Measurements from ENCODE around the gene LAP3. TPM values are rescaled to one million over a fixed set of nuclear protein-coding genes. Genes with fewer than 3 reads are reported as not detected.

Gene LAP3
- total RNA-seq, 2 experiments from 2014 or later = 147 to 154 TPM

- H3K27me3 Mint-ChIP-seq (ENCODE audit: low read depth) = no peaks in the 10 kb centered on the region
- H3K36me3 Mint-ChIP-seq (ENCODE audit: low read depth) = peaks cover 74% of the 10 kb centered on the region
- H3K27ac Mint-ChIP-seq = no peak overlapping the region
- no peaks in the 10 kb centered on the region for H3K4me1 Mint-ChIP-seq (ENCODE audit: low read depth)
- H3K9me3 Mint-ChIP-seq (ENCODE audit: insufficient read depth) = no peaks in the 10 kb centered on the region
- no peak for ATAC-seq
- DNase-seq = no peak
- CTCF ChIA-PET = no interaction called here
- POLR2A ChIA-PET = no interaction called here
- no peak overlapping the region for H3K4me3 Mint-ChIP-seq
These were observed 47.8 kb downstream of the LAP3 start for GRCh38 chr4:17624821-17625220.

- Mint-ChIP-seq H3K9me3 (ENCODE audit: insufficient read depth) (no peaks in the 10 kb centered on the region), H3K27ac (no peak overlapping the region), H3K4me1 (ENCODE audit: low read depth) (peaks cover 2% of the 10 kb centered on the region), H3K36me3 (ENCODE audit: low read depth) (peaks cover 64% of the 10 kb centered on the region), H3K4me3 (no peak overlapping the region), H3K27me3 (ENCODE audit: low read depth) (no peaks in the 10 kb centered on the region)
- ChIA-PET CTCF (no interaction called here), POLR2A (interaction anchor here (0.5 kb wide), 1 partner anchor 13 kb away, joined by 3 read pairs; no protein-coding TSS in a partner anchor)
- DNase-seq (no peak), ATAC-seq (no peak)
These were observed 53.2 kb downstream of the LAP3 start for GRCh38 chr4:17630228-17630627.

GRCh38 chr4:17633600-17633999, 56.6 kb downstream of the LAP3 start:
- no peak for ATAC-seq
- ChIA-PET CTCF (no interaction called here), POLR2A (no interaction called here)
- H3K4me3 Mint-ChIP-seq = no peak overlapping the region
- H3K9me3 Mint-ChIP-seq (ENCODE audit: insufficient read depth) = no peaks in the 10 kb centered on the region
- H3K27me3 Mint-ChIP-seq (ENCODE audit: low read depth) = no peaks in the 10 kb centered on the region
- peaks cover 42% of the 10 kb centered on the region for H3K36me3 Mint-ChIP-seq (ENCODE audit: low read depth)
- DNase-seq = no peak
- H3K27ac Mint-ChIP-seq = no peak overlapping the region
- H3K4me1 Mint-ChIP-seq (ENCODE audit: low read depth) = peaks cover 2% of the 10 kb centered on the region

GRCh38 chr4:17635056-17635455, 58.1 kb downstream of the LAP3 start:
- H3K27me3 Mint-ChIP-seq (ENCODE audit: low read depth) = no peaks in the 10 kb centered on the region
- no peak for DNase-seq
- no peak for ATAC-seq
- no peaks in the 10 kb centered on the region for H3K9me3 Mint-ChIP-seq (ENCODE audit: insufficient read depth)
- ChIA-PET POLR2A (no interaction called here), CTCF (interaction anchor here (1.6 to 3.5 kb wide), 3 partner anchors 20 to 86 kb away, joined by 3 to 30 read pairs (median 10); partner anchors contain the start of gene MED28)
- peaks cover 29% of the 10 kb centered on the region for H3K36me3 Mint-ChIP-seq (ENCODE audit: low read depth)
- no peak overlapping the region for H3K4me3 Mint-ChIP-seq
- peaks cover 2% of the 10 kb centered on the region for H3K4me1 Mint-ChIP-seq (ENCODE audit: low read depth)
- H3K27ac Mint-ChIP-seq = no peak overlapping the region

GRCh38 chr4:17636341-17636695, 59.3 kb downstream of the LAP3 start:
- no peaks in the 10 kb centered on the region for H3K9me3 Mint-ChIP-seq (ENCODE audit: insufficient read depth)
- CTCF ChIA-PET = interaction anchor here (0.7 to 3.5 kb wide), 16 partner anchors 13 to 173 kb away, joined by 3 to 30 read pairs (median 3); partner anchors contain the start of gene MED28
- no peak overlapping the region for H3K4me3 Mint-ChIP-seq
- DNase-seq (no peak), ATAC-seq (peak; percentile 8)
- peaks cover 23% of the 10 kb centered on the region for H3K36me3 Mint-ChIP-seq (ENCODE audit: low read depth)
- peaks cover 2% of the 10 kb centered on the region for H3K4me1 Mint-ChIP-seq (ENCODE audit: low read depth)
- POLR2A ChIA-PET = interaction anchor here (0.7 to 1.8 kb wide), 2 partner anchors 22 to 173 kb away, joined by 3 to 6 read pairs; partner anchors contain the start of gene MED28
- no peaks in the 10 kb centered on the region for H3K27me3 Mint-ChIP-seq (ENCODE audit: low read depth)
- H3K27ac Mint-ChIP-seq = no peak overlapping the region

GRCh38 chr4:17636696-17637622, 60.0 kb downstream of the LAP3 start:
- ChIA-PET CTCF (interaction anchor here (0.7 to 3.5 kb wide), 17 partner anchors 12 to 173 kb away, joined by 3 to 30 read pairs (median 3); partner anchors contain the start of gene MED28), POLR2A (interaction anchor here (0.7 to 1.8 kb wide), 3 partner anchors 22 to 173 kb away, joined by 3 to 6 read pairs (median 3); partner anchors contain the start of gene MED28)

GRCh38 chr4:17639136-17639535, 62.1 kb downstream of the LAP3 start:
- no peaks in the 10 kb centered on the region for H3K27me3 Mint-ChIP-seq (ENCODE audit: low read depth)
- ATAC-seq = no peak
- H3K4me3 Mint-ChIP-seq = no peak overlapping the region
- no peaks in the 10 kb centered on the region for H3K4me1 Mint-ChIP-seq (ENCODE audit: low read depth)
- CTCF ChIA-PET = no interaction called here
- POLR2A ChIA-PET = no interaction called here
- peaks cover 15% of the 10 kb centered on the region for H3K36me3 Mint-ChIP-seq (ENCODE audit: low read depth)
- no peak overlapping the region for H3K27ac Mint-ChIP-seq
- no peak for DNase-seq
- H3K9me3 Mint-ChIP-seq (ENCODE audit: insufficient read depth) = no peaks in the 10 kb centered on the region

More at GRCh38 chr4:17636696-17637622, 60.0 kb downstream of the LAP3 start:
- DNase-seq (peak; percentile 81), ATAC-seq (peak; percentile 90)
- no peaks in the 10 kb centered on the region for H3K9me3 Mint-ChIP-seq (ENCODE audit: insufficient read depth)
- H3K36me3 Mint-ChIP-seq (ENCODE audit: low read depth) = peaks cover 20% of the 10 kb centered on the region
- no peak overlapping the region for H3K27ac Mint-ChIP-seq
- H3K4me1 Mint-ChIP-seq (ENCODE audit: low read depth) = no peaks in the 10 kb centered on the region
- no peaks in the 10 kb centered on the region for H3K27me3 Mint-ChIP-seq (ENCODE audit: low read depth)
- H3K4me3 Mint-ChIP-seq = no peak overlapping the region

GRCh38 chr4:17642398-17642783, 65.4 kb downstream of the LAP3 start:
- Mint-ChIP-seq H3K27ac (no peak overlapping the region), H3K4me3 (no peak overlapping the region), H3K4me1 (ENCODE audit: low read depth) (no peaks in the 10 kb centered on the region), H3K9me3 (ENCODE audit: insufficient read depth) (no peaks in the 10 kb centered on the region), H3K27me3 (ENCODE audit: low read depth) (no peaks in the 10 kb centered on the region), H3K36me3 (ENCODE audit: low read depth) (peaks cover 9% of the 10 kb centered on the region)
- no peak for ATAC-seq
- ChIA-PET POLR2A (no interaction called here), CTCF (interaction anchor here (1.6 kb wide), 1 partner anchor 94 kb away, joined by 4 read pairs; no protein-coding TSS in a partner anchor)
- no peak for DNase-seq

GRCh38 chr4:17646693-17647092, 69.7 kb downstream of the LAP3 start:
- POLR2A ChIA-PET = no interaction called here
- H3K36me3 Mint-ChIP-seq (ENCODE audit: low read depth) = peaks cover 9% of the 10 kb centered on the region
- no peak for DNase-seq

GRCh38 chr4:17647176-17647806, 70.3 kb downstream of the LAP3 start:
- H3K4me1 Mint-ChIP-seq (ENCODE audit: low read depth) = peaks cover 9% of the 10 kb centered on the region
- ChIA-PET CTCF (interaction anchor here (0.7 to 1.0 kb wide), 2 partner anchors 9 to 300 kb away, joined by 3 to 4 read pairs; no protein-coding TSS in a partner anchor), POLR2A (no interaction called here)
- peaks cover 8% of the 10 kb centered on the region for H3K36me3 Mint-ChIP-seq (ENCODE audit: low read depth)
- no peak overlapping the region for H3K27ac Mint-ChIP-seq
- no peak overlapping the region for H3K4me3 Mint-ChIP-seq
- ATAC-seq = no peak
- no peak for DNase-seq
- peaks cover 5% of the 10 kb centered on the region for H3K27me3 Mint-ChIP-seq (ENCODE audit: low read depth)
- H3K9me3 Mint-ChIP-seq (ENCODE audit: insufficient read depth) = no peaks in the 10 kb centered on the region

More at GRCh38 chr4:17646693-17647092, 69.7 kb downstream of the LAP3 start:
- Mint-ChIP-seq H3K27ac (no peak overlapping the region), H3K4me3 (no peak overlapping the region), H3K9me3 (ENCODE audit: insufficient read depth) (no peaks in the 10 kb centered on the region), H3K27me3 (ENCODE audit: low read depth) (peaks cover 5% of the 10 kb centered on the region), H3K4me1 (ENCODE audit: low read depth) (peaks cover 7% of the 10 kb centered on the region)
- CTCF ChIA-PET = interaction anchor here (1.0 kb wide), 1 partner anchor 9 kb away, joined by 4 read pairs; no protein-coding TSS in a partner anchor
- no peak for ATAC-seq

- Mint-ChIP-seq H3K4me3 (no peak overlapping the region), H3K9me3 (ENCODE audit: insufficient read depth) (no peaks in the 10 kb centered on the region), H3K27ac (no peak overlapping the region), H3K4me1 (ENCODE audit: low read depth) (peaks cover 9% of the 10 kb centered on the region), H3K36me3 (ENCODE audit: low read depth) (peaks cover 2% of the 10 kb centered on the region), H3K27me3 (ENCODE audit: low read depth) (peaks cover 5% of the 10 kb centered on the region)
- ChIA-PET CTCF (no interaction called here), POLR2A (no interaction called here)
- ATAC-seq = no peak
- no peak for DNase-seq
These were observed 70.9 kb downstream of the LAP3 start for GRCh38 chr4:17647927-17648326.

- ATAC-seq = no peak
- Mint-ChIP-seq H3K27ac (no peak overlapping the region), H3K9me3 (ENCODE audit: insufficient read depth) (no peaks in the 10 kb centered on the region), H3K27me3 (ENCODE audit: low read depth) (peaks cover 5% of the 10 kb centered on the region), H3K4me3 (no peak overlapping the region), H3K4me1 (ENCODE audit: low read depth) (peaks cover 9% of the 10 kb centered on the region), H3K36me3 (ENCODE audit: low read depth) (no peaks in the 10 kb centered on the region)
- ChIA-PET POLR2A (no interaction called here), CTCF (no interaction called here)
- DNase-seq = no peak
These were observed 73.4 kb downstream of the LAP3 start for GRCh38 chr4:17650406-17650805.
